Activated T-helper 17 cell treated with anti-CD3 and anti-CD28 coated beads, Interleukin-2, amount 50 U/mL, for 72 hours (primary cell): ENCODE measurements around the gene MS4A7. TPM values are rescaled to one million over a fixed set of nuclear protein-coding genes. Genes with fewer than 3 reads are reported as not detected.
"Not testable (repeated sequence)": the region's sequence is repeated elsewhere in the genome, so short reads cannot be mapped to it uniquely, and the experiment has no call there.

Experiments
- ATAC-seq: fragments of 150-1000 bp; cut with Tn5 transposase; replicated peaks from 2 replicates; pipeline ENCODE4 v1.10.0; 2021; ENCODE audit warnings: mild to moderate bottlenecking, moderate library complexity
- H3K27ac Mint-ChIP-seq: one replicate; pipeline ENCODE4 v1.8.0; 2022; ENCODE audit warnings: mixed read lengths
- H3K27me3 Mint-ChIP-seq: one replicate; pipeline ENCODE4 v1.8.0; 2022; ENCODE audit warnings: mixed read lengths
- H3K36me3 Mint-ChIP-seq: one replicate; pipeline ENCODE4 v1.8.0; 2022; ENCODE audit warnings: low read depth, mild to moderate bottlenecking, mixed read lengths
- H3K4me1 Mint-ChIP-seq: one replicate; pipeline ENCODE4 v1.8.0; 2022; ENCODE audit warnings: mixed read lengths
- H3K4me3 Mint-ChIP-seq: one replicate; pipeline ENCODE4 v1.8.0; 2022; ENCODE audit warnings: mild to moderate bottlenecking, mixed read lengths
- H3K9me3 Mint-ChIP-seq: one replicate; pipeline ENCODE4 v1.8.0; 2022; ENCODE audit warnings: mixed read lengths
- total RNA-seq, 2 donors: library from RNA; stranded (reverse); gene quantifications; one replicate each; pipeline ENCODE4 v1.2.3, GENCODE V29; 2022

The MS4A7 gene
- total RNA-seq, 2 donors from 2014 or later, result not detected

DNA sequence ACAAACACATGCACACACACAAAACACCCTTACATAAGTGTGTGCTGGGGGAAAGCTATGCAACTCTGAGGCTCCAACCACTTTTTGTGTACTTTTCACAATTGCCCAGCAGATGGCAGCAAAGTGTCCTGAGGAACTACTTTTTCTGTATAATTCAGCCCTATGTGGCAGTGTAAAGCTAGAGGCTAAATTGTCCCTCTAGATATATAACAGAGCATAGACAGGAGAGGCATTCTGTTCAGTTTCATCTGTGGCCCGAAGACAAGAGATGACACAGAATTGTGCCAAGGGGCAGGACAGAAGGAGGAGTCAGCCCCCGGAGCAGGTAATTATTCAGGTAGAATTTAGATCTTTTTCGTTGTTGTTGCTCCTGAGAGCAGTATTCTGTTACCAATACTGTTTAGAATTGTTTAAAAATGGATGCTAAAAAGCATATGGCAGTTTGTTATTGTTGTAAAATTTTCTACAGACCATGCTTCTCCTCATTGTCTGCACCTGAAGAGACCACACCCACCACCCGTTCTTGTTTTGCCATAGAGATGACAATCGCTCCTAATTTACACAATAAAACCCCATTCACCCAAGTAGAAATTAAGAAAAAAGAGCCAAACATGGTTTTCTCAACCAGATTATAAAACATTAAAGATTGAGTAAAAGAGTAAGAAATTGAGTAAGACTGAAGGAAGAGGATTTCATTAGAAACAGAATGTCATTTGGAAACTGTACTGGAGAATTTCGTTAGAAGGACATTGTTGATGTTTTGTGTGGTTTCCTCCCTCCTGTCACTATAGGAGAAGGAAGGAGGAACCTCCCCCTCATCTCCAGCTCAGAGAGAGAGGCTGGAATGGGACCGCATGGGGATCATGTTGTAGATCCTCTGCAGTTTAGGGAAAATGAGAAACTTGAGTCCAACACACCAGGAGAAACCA lies 14.5 kb upstream of the MS4A7 start:
- Mint-ChIP-seq H3K4me1 (no peaks in the 10 kb centered on the region), H3K27ac (no peak overlapping the region), H3K9me3 (no peaks in the 10 kb centered on the region), H3K36me3 (no peaks in the 10 kb centered on the region), H3K27me3 (peaks cover 31% of the 10 kb centered on the region), H3K4me3 (no peak overlapping the region)
- peak; percentile 48 for ATAC-seq

DNA sequence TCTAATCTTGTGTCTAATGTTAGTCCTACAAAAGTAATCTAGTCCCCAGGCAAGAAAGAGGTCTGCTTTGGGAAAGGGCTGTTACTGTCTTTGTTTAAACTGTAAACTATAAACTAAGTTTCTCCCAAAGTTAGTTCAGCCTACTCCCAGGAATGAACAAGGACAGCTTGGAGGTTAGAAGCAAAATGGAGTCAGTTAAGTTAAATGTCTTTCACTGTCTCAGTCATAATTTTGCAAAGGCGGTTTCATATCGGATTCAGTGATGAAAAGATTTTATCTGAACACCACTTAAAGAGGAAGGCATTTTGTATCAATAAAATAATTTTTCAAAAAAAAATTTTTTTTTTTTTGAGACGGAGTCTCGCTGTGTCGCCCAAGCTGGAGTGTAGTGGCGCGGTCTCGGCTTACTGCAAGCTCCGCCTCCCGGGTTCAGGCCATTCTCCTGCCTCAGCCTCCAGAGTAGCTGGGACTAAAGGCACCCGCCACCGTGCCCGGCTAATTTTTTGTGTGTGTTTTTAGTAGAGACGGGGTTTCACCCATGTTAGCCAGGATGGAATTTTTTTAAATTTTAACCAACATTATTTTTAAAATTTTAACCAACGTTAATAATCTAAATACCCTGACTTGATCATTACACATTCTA lies 11.9 kb upstream of the MS4A7 start:
- H3K27me3 Mint-ChIP-seq, result peaks cover 43% of the 10 kb centered on the region
- H3K36me3 Mint-ChIP-seq, H3K4me3 Mint-ChIP-seq, H3K4me1 Mint-ChIP-seq, ATAC-seq, H3K27ac Mint-ChIP-seq, H3K9me3 Mint-ChIP-seq: not testable (repeated sequence)

- peak; percentile 86 for ATAC-seq
- H3K4me1 Mint-ChIP-seq, result no peaks in the 10 kb centered on the region
- no peak overlapping the region for H3K4me3 Mint-ChIP-seq
- peaks cover 47% of the 10 kb centered on the region for H3K27me3 Mint-ChIP-seq
- no peaks in the 10 kb centered on the region for H3K36me3 Mint-ChIP-seq
- no peak overlapping the region for H3K27ac Mint-ChIP-seq
- H3K9me3 Mint-ChIP-seq, result no peaks in the 10 kb centered on the region
Observed at GRCh38 chr11:60367009-60367408, 11.3 kb upstream of the MS4A7 start.

GRCh38 chr11:60367896-60368295 lies 10.4 kb upstream of the MS4A7 start:
- no peak for ATAC-seq
- Mint-ChIP-seq H3K4me1 (no peaks in the 10 kb centered on the region), H3K4me3 (no peak overlapping the region), H3K36me3 (no peaks in the 10 kb centered on the region), H3K27ac (no peak overlapping the region), H3K9me3 (no peaks in the 10 kb centered on the region), H3K27me3 (peaks cover 50% of the 10 kb centered on the region)

DNA sequence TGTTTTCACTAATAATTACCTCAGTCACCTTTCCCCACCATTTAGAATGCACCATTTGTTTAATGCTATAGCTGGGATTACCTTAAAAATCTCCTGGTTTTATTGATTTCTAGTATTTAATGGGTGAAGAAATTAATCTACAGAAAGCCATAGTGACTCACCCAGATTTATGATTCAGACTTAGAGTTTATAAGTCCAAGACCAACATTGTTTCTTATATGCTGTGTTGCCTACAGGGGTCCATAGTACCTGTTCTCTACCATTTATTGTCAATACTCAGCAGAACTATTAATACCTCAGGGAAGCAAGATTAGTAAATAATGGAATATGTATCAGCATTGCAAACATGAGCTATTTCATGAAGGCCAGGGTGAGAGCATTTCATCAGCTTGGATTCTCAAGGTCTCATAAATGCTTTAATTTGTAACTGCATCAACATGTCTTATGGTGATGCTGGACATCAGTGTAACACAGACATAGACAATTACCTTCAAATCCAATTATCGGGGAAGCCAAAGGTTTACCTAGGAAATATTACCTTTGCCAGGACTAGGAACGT lies 8.0 kb upstream of the MS4A7 start:
- no peaks in the 10 kb centered on the region for H3K36me3 Mint-ChIP-seq
- H3K4me1 Mint-ChIP-seq, result no peaks in the 10 kb centered on the region
- H3K4me3 Mint-ChIP-seq, result no peak overlapping the region
- ATAC-seq, result no peak
- no peaks in the 10 kb centered on the region for H3K9me3 Mint-ChIP-seq
- H3K27me3 Mint-ChIP-seq, result peaks cover 37% of the 10 kb centered on the region
- no peak overlapping the region for H3K27ac Mint-ChIP-seq

DNA sequence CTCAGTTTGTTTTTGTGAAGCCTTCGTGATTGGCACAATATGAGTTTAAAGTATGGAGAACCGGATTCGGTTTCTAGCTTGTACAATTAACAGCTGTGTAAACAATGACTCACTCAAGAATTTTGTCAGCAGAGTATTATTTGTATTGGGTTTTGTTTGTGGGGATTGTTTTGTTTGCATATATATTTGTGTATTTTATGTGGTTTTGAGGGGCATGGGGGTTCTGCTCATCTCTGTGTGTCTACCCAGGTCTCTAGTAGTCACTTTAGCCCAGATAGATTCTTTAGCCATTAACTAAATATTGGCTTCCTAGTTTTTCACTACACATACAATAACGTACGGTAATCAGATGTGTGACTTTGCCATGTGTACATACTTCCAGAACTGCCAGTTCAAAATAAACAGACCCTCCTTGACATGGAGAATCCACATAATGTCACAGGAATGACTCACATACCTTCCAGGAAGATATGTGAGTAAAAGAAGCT lies 7.5 kb upstream of the MS4A7 start:
- Mint-ChIP-seq H3K27ac (no peak overlapping the region), H3K4me3 (no peak overlapping the region), H3K27me3 (peaks cover 39% of the 10 kb centered on the region), H3K4me1 (no peaks in the 10 kb centered on the region), H3K9me3 (no peaks in the 10 kb centered on the region), H3K36me3 (no peaks in the 10 kb centered on the region)
- ATAC-seq, result no peak

DNA sequence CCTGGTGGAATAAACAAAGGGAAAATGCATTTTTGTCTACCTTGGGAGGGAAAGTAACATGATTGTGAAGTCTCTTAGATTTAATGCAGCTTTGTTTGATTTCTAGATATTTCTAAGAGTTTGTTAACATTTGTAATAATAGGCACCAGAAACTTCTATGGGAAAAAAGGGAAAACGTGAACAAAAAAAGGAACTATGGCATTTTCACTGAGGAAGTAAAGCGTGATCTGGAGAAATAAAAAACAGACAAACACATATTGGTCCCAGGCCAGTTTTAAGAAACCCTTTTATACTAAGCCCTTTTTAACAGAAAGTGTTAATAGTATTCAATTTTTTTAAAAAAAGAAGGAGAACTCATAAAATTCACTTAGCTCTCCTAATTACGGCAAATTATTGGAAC lies 6.9 kb upstream of the MS4A7 start:
- Mint-ChIP-seq H3K27me3 (peaks cover 36% of the 10 kb centered on the region), H3K9me3 (no peaks in the 10 kb centered on the region), H3K4me3 (no peak overlapping the region), H3K27ac (no peak overlapping the region), H3K4me1 (no peaks in the 10 kb centered on the region), H3K36me3 (no peaks in the 10 kb centered on the region)
- ATAC-seq, result no peak

GRCh38 chr11:60371854-60372253 lies 6.5 kb upstream of the MS4A7 start:
- Mint-ChIP-seq H3K27me3 (peaks cover 36% of the 10 kb centered on the region), H3K4me1 (no peaks in the 10 kb centered on the region), H3K27ac (no peak overlapping the region), H3K36me3 (no peaks in the 10 kb centered on the region), H3K9me3 (no peaks in the 10 kb centered on the region), H3K4me3 (no peak overlapping the region)
- ATAC-seq, result no peak

- Mint-ChIP-seq H3K4me1 (no peaks in the 10 kb centered on the region), H3K27me3 (peaks cover 36% of the 10 kb centered on the region), H3K9me3 (no peaks in the 10 kb centered on the region), H3K27ac (no peak overlapping the region), H3K36me3 (no peaks in the 10 kb centered on the region), H3K4me3 (no peak overlapping the region)
- ATAC-seq, result no peak
Observed at GRCh38 chr11:60372767-60373166, 5.6 kb upstream of the MS4A7 start.

- ATAC-seq, result no peak
- no peaks in the 10 kb centered on the region for H3K9me3 Mint-ChIP-seq
- no peaks in the 10 kb centered on the region for H3K36me3 Mint-ChIP-seq
- no peak overlapping the region for H3K4me3 Mint-ChIP-seq
- peaks cover 36% of the 10 kb centered on the region for H3K27me3 Mint-ChIP-seq
- no peak overlapping the region for H3K27ac Mint-ChIP-seq
- H3K4me1 Mint-ChIP-seq, result no peaks in the 10 kb centered on the region
Observed at GRCh38 chr11:60375316-60375715, 3.0 kb upstream of the MS4A7 start.

DNA sequence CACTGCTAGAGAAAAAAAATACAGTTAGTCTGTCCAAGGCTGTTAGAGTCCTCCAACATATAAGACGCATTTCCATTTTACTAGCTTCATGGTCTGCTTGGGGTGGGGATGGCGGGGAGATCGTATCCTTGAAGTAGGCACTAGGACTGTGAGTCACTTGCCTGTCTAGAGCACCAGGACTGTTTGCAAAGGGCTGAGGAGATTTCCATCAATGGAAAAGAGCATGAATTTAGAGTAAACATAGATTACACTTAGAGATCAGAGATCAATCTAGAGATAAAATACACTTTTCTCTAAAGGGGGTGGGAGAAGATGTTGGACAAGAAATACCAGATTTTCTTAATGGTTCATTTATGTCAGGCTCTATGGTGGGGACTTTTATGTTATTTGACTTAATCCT lies 1.7 kb upstream of the MS4A7 start:
- no peak for ATAC-seq
- H3K4me3 Mint-ChIP-seq, result no peak overlapping the region
- no peaks in the 10 kb centered on the region for H3K9me3 Mint-ChIP-seq
- no peaks in the 10 kb centered on the region for H3K4me1 Mint-ChIP-seq
- no peak overlapping the region for H3K27ac Mint-ChIP-seq
- peaks cover 39% of the 10 kb centered on the region for H3K27me3 Mint-ChIP-seq
- no peaks in the 10 kb centered on the region for H3K36me3 Mint-ChIP-seq

DNA sequence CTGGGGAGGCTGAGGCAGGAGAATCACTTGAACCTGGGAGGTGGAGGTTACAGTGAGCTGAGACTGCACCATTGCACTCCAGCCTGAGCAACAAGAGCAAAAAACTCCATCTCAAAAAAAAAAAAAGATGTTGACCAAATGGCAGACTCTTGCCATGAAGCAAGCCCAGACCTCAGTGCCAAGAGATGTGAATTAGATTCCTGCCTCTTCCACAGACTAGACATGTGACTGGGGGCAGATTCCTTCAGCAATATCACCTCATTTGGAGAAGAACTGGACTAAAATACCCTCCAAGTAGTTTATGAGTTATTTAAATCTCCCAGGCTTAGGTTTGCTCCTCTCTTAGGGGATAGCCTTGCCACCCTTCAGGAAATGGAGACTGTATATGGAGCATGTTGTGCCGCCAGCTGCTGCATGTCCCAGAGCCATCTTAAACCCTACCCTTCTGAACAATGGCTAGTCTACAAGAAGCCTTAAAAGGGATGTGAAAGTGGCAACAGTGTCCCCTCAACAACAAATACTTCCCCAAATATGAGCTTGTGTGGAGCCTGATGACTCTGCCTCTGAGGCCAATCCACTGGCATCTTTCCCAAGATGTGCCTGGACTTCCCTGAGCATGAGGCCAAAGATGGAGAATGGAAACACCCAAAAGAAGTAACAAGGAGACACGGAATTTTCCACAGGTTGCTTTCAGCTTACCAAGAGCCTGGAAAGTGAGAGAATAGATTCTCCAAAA lies 763 bp upstream of the MS4A7 start:
- Mint-ChIP-seq H3K36me3 (no peaks in the 10 kb centered on the region), H3K27me3 (peaks cover 39% of the 10 kb centered on the region), H3K4me1 (no peaks in the 10 kb centered on the region), H3K4me3 (no peak overlapping the region), H3K9me3 (no peaks in the 10 kb centered on the region), H3K27ac (no peak overlapping the region)
- no peak for ATAC-seq

GRCh38 chr11:60389279-60389910 lies 11.1 kb downstream of the MS4A7 start:
- no peak for ATAC-seq
- H3K4me1 Mint-ChIP-seq, result no peaks in the 10 kb centered on the region
- no peaks in the 10 kb centered on the region for H3K36me3 Mint-ChIP-seq
- peaks cover 18% of the 10 kb centered on the region for H3K27me3 Mint-ChIP-seq
- H3K4me3 Mint-ChIP-seq, result no peak overlapping the region
- H3K27ac Mint-ChIP-seq, result no peak overlapping the region
- no peaks in the 10 kb centered on the region for H3K9me3 Mint-ChIP-seq

DNA sequence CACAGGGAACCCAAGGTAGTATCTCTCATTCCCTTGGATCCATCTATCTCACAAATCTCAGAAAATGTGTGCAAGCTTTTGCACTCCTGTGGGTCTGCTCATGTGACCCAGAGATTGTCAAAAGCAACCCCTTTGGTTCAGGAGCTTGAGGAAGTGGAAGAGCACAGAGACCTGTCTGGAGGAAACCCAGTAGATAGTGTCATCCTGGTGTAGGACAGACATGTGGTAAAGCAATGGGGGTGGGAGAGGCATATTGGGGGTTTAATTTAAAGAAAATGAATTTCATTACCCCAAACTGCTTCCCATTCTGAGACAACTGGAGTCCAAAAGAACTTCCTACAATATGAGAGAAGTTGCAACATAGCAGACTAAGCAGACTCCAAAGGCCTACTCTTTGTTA lies 12.1 kb downstream of the MS4A7 start:
- ATAC-seq, result no peak
- Mint-ChIP-seq H3K27ac (no peak overlapping the region), H3K9me3 (no peaks in the 10 kb centered on the region), H3K27me3 (peaks cover 14% of the 10 kb centered on the region), H3K4me1 (no peaks in the 10 kb centered on the region), H3K4me3 (no peak overlapping the region), H3K36me3 (no peaks in the 10 kb centered on the region)
